Endothelial cell of umbilical vein (primary cell): Measurements from ENCODE around the gene CCDC40. TPM values are rescaled to one million over a fixed set of nuclear protein-coding genes. Genes with fewer than 3 reads are reported as not detected.

ENCODE experiments used
- BruUV-seq: library from RNA; stranded (reverse); fragments of 400-500 nt; replicated peaks from 2 replicates; lab custom pipeline; 2021; lab: Mats Ljungman, UMichigan
- CTCF ChIA-PET: fragments of 300-600, 350-600 bp; sonication (Branson Sonifier 250); formaldehyde crosslinking; loops from one replicate; lab custom pipeline; 2021; ENCODE audit warnings: antibody characterized with exemption, inconsistent platforms; lab: Charles Lee
- POLR2A ChIA-PET: fragments of 300-600, 350-600 bp; sonication (Branson Sonifier 250); formaldehyde crosslinking; loops from one replicate; lab custom pipeline; 2021; ENCODE audit warnings: antibody characterized with exemption, inconsistent platforms; lab: Charles Lee
- DNase-seq: peaks from one replicate; pipeline ENCODE4 v3.0.0-alpha.2; 2011; ENCODE audit warnings: low read depth, low spot score
- FAIRE-seq: peaks from 2 replicates; lab custom pipeline; 2011; peaks lifted over from hg19 to GRCh38; lab: Jason Lieb, UNC
- H2AFZ ChIP-seq: 2 replicates; pipeline ENCODE4 v1.6.0; 2012; ENCODE audit warnings: low read depth, low read length, control low read depth, inconsistent platforms
- H3K27ac ChIP-seq: 2 replicates; pipeline ENCODE4 v1.5.1; 2011; ENCODE audit warnings: low read depth, mild to moderate bottlenecking, control low read depth, low read length, moderate library complexity; ENCODE audit not compliant: insufficient read depth
- H3K27me3 ChIP-seq, 2 experiments: 2 replicates each; pipeline versions ENCODE4 v1.6.0 to v1.6.1; 2011; ENCODE audit warnings: low read length in 2 of 2, mixed read lengths in 1 of 2; ENCODE audit not compliant: control insufficient read depth in 2 of 2, insufficient read depth in 2 of 2
- H3K36me3 ChIP-seq, 2 experiments: 2 replicates in 1 of 2; 3 replicates in 1 of 2; pipeline ENCODE4 v1.5.1; 2011; ENCODE audit warnings: low read length in 2 of 2, mild to moderate bottlenecking in 1 of 2, moderate library complexity in 1 of 2; ENCODE audit not compliant: control insufficient read depth in 2 of 2, insufficient read depth in 2 of 2; ENCODE audit errors: extremely low read depth in 1 of 2
- H3K4me1 ChIP-seq: 3 replicates; pipeline ENCODE4 v1.5.1; 2011; ENCODE audit warnings: mild to moderate bottlenecking, low read length; ENCODE audit not compliant: control insufficient read depth, insufficient read depth; ENCODE audit errors: extremely low read depth
- H3K4me2 ChIP-seq: 2 replicates; pipeline ENCODE4 v1.6.1; 2011; ENCODE audit warnings: low read length, control low read depth, mixed read lengths; ENCODE audit not compliant: insufficient read depth
- H3K4me3 ChIP-seq, 3 experiments: fragments of 200-600 bp in 1 of 3; sonication (generic), shearing (Covaris generic) in 1 of 3; replicated peaks in 1 of 3; 2 replicates each; pipeline ENCODE4 v1.5.1; 2011 to 2016; ENCODE audit warnings: control low read depth in 3 of 3, low read length in 3 of 3, mild to moderate bottlenecking in 2 of 3, inconsistent platforms in 1 of 3, low read depth in 1 of 3, moderate library complexity in 1 of 3; ENCODE audit not compliant: insufficient read depth in 1 of 3
- H3K79me2 ChIP-seq: 2 replicates; pipeline ENCODE4 v1.6.0; 2012; ENCODE audit warnings: low read length, inconsistent platforms; ENCODE audit not compliant: control insufficient read depth, insufficient read depth
- H3K9ac ChIP-seq: replicated peaks from 2 replicates; pipeline ENCODE3; 2011; ENCODE audit warnings: low read length, control low read depth; ENCODE audit not compliant: insufficient read depth; ENCODE audit errors: extremely low read depth
- H3K9me1 ChIP-seq: replicated peaks from 3 replicates; pipeline ENCODE4 v1.6.0; 2011; ENCODE audit warnings: mild to moderate bottlenecking, low read length; ENCODE audit not compliant: control insufficient read depth, insufficient read depth; ENCODE audit errors: extremely low read depth
- H3K9me3 ChIP-seq: replicated peaks from 2 replicates; pipeline ENCODE4 v1.5.1; 2012; ENCODE audit warnings: low read length, inconsistent platforms; ENCODE audit not compliant: control insufficient read depth, insufficient read depth
- H4K20me1 ChIP-seq: replicated peaks from 2 replicates; pipeline ENCODE3; 2011; ENCODE audit warnings: mild to moderate bottlenecking, low read length; ENCODE audit not compliant: control insufficient read depth, insufficient read depth; ENCODE audit errors: extremely low read depth
- CTCF ChIP-seq, 2 donors: IDR thresholded peaks; 1 replicate in 1 of 2; 2 replicates in 1 of 2; pipeline ENCODE4 v1.5.1; 2011; ENCODE audit warnings: low read length in 2 of 2, mild to moderate bottlenecking in 2 of 2, moderate library complexity in 2 of 2, control low read depth in 1 of 2, inconsistent platforms in 1 of 2, low read depth in 1 of 2; ENCODE audit not compliant: insufficient read depth in 1 of 2; ENCODE audit errors: extremely low read depth in 1 of 2
- EZH2 ChIP-seq: IDR thresholded peaks from 2 replicates; pipeline ENCODE4 v1.6.1; 2012; ENCODE audit warnings: borderline replicate concordance, low read depth, mild to moderate bottlenecking, moderate library complexity, low read length, inconsistent platforms; ENCODE audit not compliant: severe bottlenecking
- FOS ChIP-seq: IDR thresholded peaks from 2 replicates; pipeline ENCODE4 v1.6.1; 2011; ENCODE audit warnings: mild to moderate bottlenecking, low read length, moderate library complexity, borderline replicate concordance; ENCODE audit not compliant: insufficient read depth
- GATA2 ChIP-seq: IDR thresholded peaks from 2 replicates; pipeline ENCODE4 v1.7.0; 2011; ENCODE audit warnings: low read depth, mild to moderate bottlenecking, moderate library complexity, mixed read lengths, low read length; ENCODE audit not compliant: insufficient read length, insufficient read depth
- JUN ChIP-seq: IDR thresholded peaks from 2 replicates; pipeline ENCODE4 v1.6.1; 2011; ENCODE audit warnings: borderline replicate concordance, low read depth; ENCODE audit not compliant: insufficient read length, insufficient read depth
- MAX ChIP-seq: IDR thresholded peaks from 2 replicates; pipeline ENCODE4 v1.6.1; 2011; ENCODE audit not compliant: insufficient read depth, insufficient read length
- MYC ChIP-seq: IDR thresholded peaks from one replicate; pipeline ENCODE4 v1.6.1; 2011; ENCODE audit warnings: mild to moderate bottlenecking, low read depth, low read length
- POLR2A ChIP-seq: IDR thresholded peaks from 2 replicates; pipeline ENCODE4 v1.6.1; 2012; ENCODE audit warnings: low read depth, mild to moderate bottlenecking, control low read depth, low read length
- POLR2AphosphoS5 ChIP-seq: IDR thresholded peaks from 2 replicates; pipeline ENCODE4 v1.6.1; 2012; ENCODE audit warnings: low read depth, mild to moderate bottlenecking, control low read depth, low read length, moderate library complexity; ENCODE audit not compliant: insufficient read depth
- dilution Hi-C: fragments of 300-500 bp; cut with MboI; formaldehyde crosslinking; loops from one replicate; pipeline ENCODE4 v1.15.0; 2019; ENCODE audit warnings: low sequenced_read_pairs; ENCODE audit not compliant: extremely low pct_ligation_motif_present
- intact Hi-C: fragments of 100-400 bp; cut with micrococcal nuclease; formaldehyde crosslinking; loops from one replicate; pipeline ENCODE4 v1.10.0; 2022
- polyA plus RNA-seq, 4 experiments: library from polyadenylated mRNA; depleted of rRNA in 3 of 4; stranded (reverse) in 3 of 4; unstranded in 1 of 4; fragments of >200 nt; gene quantifications; 2 replicates each; pipeline versions ENCODE4 v1.2.1 to v1.2.3, GENCODE V29; 2011 to 2012; ENCODE audit warnings: missing spikeins in 1 of 4
- total RNA-seq: library from RNA; stranded (reverse); gene quantifications from 2 replicates; pipeline ENCODE4 v1.2.3, GENCODE V29; 2021

CCDC40 gene
- total and polyA plus RNA-seq, 2 donors (not counting 3 experiments of a cell fraction or from before 2014, with no cell fraction given) = 1.4 to 5.5 TPM

GRCh38 chr17:80105762-80106161 lies 69.3 kb downstream of the CCDC40 start:
- Histone ChIP-seq H3K9me3 (no peaks in the 10 kb centered on the region), H3K4me3 (no peak overlapping the region), H3K27me3 (no peaks in the 10 kb centered on the region), H3K79me2 (no peaks in the 10 kb centered on the region), H2AFZ (no peak overlapping the region), H3K27ac (no peak overlapping the region), H3K9ac (no peak overlapping the region), H3K9me1 (no peaks in the 10 kb centered on the region), H3K36me3 (no peaks in the 10 kb centered on the region), H3K4me1 (peaks cover 8% of the 10 kb centered on the region), H4K20me1 (no peaks in the 10 kb centered on the region), H3K4me2 (no peak overlapping the region)
- CTCF ChIA-PET = no interaction called here
- FAIRE-seq (no peak), DNase-seq (no peak)
- intact Hi-C loops = loop anchor here (10.0 kb wide), 1 partner anchor 259 kb away; no protein-coding TSS in a partner anchor
- TF ChIP-seq FOS = no peak
- no peak for TF ChIP-seq MAX
- dilution Hi-C loops = no loop called here
- no TSS peak for BruUV-seq
- POLR2A ChIA-PET = no interaction called here

GRCh38 chr17:80106176-80106575 lies 69.7 kb downstream of the CCDC40 start:
- H3K79me2 ChIP-seq = no peaks in the 10 kb centered on the region
- no peaks in the 10 kb centered on the region for H4K20me1 ChIP-seq
- H3K27me3 ChIP-seq = no peaks in the 10 kb centered on the region
- H3K27ac ChIP-seq = no peak overlapping the region
- no peaks in the 10 kb centered on the region for H3K9me3 ChIP-seq
- ChIA-PET POLR2A (no interaction called here), CTCF (interaction anchor here (1.5 kb wide), 1 partner anchor 18 kb away, joined by 4 read pairs; no protein-coding TSS in a partner anchor)
- no peaks in the 10 kb centered on the region for H3K9me1 ChIP-seq
- no peak for TF ChIP-seq GATA2
- TF ChIP-seq CTCF (IDR thresholded peaks at IDR 0.05; ENCODE audit: extremely low read depth in 1 of 2, insufficient read depth in 1 of 2, low read depth in 1 of 2, low read length in 2 of 2) = no peak
- no peak for TF ChIP-seq POLR2A
- TF ChIP-seq MYC = no peak
- TF ChIP-seq EZH2 = no peak
- TF ChIP-seq POLR2AphosphoS5 = no peak
- TF ChIP-seq JUN = no peak
- no peak for TF ChIP-seq MAX
- no peak for TF ChIP-seq FOS
- intact Hi-C loops (loop anchor here (10.0 kb wide), 1 partner anchor 259 kb away; no protein-coding TSS in a partner anchor), dilution Hi-C loops (no loop called here)
- no peak for FAIRE-seq
- H3K4me3 ChIP-seq = no peak overlapping the region
- no peak overlapping the region for H3K9ac ChIP-seq
- no peak overlapping the region for H2AFZ ChIP-seq
- peaks cover 5% of the 10 kb centered on the region for H3K4me1 ChIP-seq
- no peak for DNase-seq
- H3K36me3 ChIP-seq = no peaks in the 10 kb centered on the region
- no peak overlapping the region for H3K4me2 ChIP-seq
- BruUV-seq = no TSS peak
